Airway epithelial cell (primary cell): ENCODE measurements around the gene ADAMTSL1. TPM values are rescaled to one million over a fixed set of nuclear protein-coding genes. Genes with fewer than 3 reads are reported as not detected.

Experiments
- total RNA-seq: library from RNA; depleted of rRNA; stranded (reverse); fragments of >200 nt; gene quantifications from 2 replicates; pipeline ENCODE4 v1.2.3, GENCODE V29; 2015

The ADAMTSL1 gene
- 0.09 and 0.28 TPM in 2 replicates for total RNA-seq

GRCh38 chr9:18473652-18474279 lies at the start of gene ADAMTSL1:
ADAMTSL1 (plus strand) TSS chr9:18474153; CDS start chr9:18474233, 80 bp downstream.

